NCI-H446 treated with DMSO at 0.1 percent for 48 hours (cell line): ENCODE measurements around the gene LLGL1.

Source experiments
- DNase-seq: peaks from one replicate; lab custom pipeline; 2025; lab: John Stamatoyannopoulos, UW

LLGL1 gene

DNA sequence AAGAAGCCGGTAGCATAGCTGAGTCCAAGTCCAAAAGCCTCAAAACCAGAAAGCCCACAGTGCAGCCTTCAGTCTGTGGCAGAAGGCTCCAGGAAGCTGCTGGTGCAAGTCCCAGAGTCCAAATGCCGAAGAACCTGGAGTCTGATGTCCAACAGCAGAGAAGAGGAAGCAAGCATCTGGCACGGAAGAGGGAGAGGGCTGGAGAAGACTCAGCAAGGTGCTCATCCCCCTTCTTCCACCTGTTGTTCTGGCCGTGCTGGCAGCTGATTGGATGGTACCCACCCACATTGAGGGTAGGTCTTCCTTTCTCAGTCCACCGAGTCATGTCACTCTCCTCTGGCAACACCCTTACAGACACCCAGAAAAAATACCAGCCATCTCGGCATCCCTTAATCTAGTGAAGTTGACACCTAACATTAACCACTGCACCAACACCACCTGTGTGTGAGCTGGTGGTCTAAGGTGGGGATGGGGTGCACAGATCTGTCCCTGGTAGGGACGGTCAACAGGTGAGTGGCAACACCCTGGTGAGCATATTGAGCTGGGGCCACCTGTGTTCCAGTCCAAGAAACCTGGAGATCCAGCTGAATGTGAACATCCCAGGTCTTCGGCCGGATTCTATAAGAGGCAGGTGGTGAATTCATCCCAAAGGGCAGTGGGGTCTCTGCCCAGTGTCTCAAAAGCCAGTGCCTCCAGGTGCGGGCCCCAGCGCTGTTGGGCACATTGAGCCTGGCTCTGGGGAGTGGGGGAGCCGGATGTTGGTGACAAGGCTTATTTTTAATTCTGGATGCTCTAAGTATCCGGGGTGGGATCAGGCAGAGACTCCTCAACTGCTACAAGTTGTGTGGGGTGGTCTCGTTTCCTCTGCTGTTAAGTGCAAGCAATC is 44.9 kb downstream of the LLGL1 start:
- DNase-seq: no peak

DNA sequence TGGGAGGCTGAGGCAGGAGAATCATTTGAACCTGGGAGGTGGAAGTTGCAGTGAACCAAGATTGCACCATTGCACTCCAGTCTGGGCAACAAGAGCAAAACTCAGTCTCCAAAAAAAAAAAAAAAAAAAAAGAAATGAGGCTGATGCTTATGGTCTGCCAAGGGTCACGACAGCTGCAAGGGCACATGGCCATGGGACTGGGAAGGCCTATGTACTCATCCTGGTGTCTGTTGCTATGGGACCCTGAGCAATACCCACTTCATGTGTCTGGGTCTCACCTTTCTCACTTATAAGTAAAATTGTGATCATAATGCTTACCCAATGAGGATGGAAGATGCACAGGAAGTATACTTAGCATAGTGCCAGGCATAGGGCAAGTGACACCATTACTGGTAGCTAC is 51.6 kb downstream of the LLGL1 start:
- DNase-seq: no peak

DNA sequence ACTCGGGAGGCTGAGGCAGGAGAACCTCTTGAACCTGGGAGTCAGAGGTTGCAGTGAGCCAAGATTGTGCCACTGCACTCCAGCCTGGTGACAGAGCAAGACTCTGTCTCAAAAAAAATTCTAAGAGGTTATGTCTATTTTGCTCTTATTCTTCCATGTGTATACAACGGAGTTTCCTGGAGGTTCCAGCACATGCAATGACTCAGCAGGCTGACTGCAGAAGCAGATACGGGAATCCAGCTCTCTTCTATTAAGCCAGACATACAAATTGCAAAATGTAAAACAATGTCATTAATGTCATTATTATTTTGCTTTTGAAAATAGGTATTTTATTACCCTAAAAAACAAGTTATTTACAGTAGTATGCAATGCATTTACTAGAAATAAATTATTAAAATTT is 53.4 kb downstream of the LLGL1 start:
- no peak for DNase-seq

DNA sequence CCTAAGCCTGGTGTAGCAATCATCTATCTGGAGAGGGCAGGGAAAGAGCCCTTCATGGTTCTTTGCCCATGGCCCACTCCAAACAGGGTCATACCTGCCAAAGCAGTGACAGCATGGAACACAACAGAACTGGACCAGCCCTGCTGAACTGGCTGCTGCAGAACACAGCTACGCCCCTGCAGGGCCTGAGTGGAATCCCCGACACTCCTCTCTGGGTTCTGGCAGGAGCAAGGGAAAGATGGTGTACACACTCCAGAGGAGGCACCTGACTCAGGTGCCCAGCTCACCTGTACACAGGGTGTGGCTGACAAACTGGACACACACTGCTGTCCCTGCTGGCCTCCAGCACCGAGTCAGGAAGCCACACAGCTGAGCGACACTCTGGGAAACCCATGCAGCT is 54.8 kb downstream of the LLGL1 start:
- DNase-seq: no peak

DNA sequence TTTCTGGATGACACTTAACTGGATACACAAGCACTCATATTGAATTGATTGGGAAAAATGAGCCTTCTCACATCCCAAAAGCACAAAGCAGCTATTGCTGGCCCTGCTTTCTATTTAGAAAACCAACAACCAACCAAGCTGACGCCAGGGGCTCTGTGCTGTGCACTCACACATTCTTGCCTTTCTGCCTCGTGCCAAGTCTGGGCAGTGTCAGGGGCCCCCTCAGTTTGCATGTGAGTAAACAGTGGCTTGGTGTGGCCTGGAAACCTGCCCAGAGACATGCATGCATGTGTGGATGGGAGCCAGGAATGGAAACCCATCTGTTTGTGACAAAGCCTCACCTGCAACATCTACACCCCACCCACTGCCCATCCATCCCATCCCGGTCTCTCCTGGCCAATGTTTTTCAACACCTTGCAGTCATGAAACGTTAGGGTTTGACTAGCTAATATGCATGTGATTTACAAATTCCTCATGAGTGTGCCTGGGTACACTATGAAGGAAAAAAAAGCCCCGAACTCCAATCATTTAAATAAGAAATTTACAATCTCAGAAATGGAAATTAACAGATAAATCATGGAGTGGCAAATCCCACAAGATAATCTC is 55.4 kb downstream of the LLGL1 start:
- DNase-seq: no peak

DNA sequence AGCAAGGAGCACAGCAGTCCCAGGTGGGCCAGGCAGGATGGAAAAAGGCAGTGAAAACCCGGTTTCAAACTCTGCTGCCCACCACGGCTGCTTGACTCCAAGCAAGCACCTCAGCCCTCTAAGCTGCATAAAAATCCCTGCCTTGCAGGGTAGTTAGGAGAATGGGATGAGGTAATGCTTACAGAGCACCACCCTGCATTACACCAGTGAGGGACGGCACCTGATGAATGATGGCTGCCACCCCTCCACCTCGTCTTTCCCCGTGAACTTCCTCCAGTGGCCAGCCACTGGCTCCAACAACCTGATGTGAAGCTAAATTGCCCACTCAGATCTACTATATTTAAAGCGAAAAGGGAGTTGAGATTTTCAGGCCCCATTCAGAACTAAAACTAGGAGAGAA is 56.4 kb downstream of the LLGL1 start:
- no peak for DNase-seq

DNA sequence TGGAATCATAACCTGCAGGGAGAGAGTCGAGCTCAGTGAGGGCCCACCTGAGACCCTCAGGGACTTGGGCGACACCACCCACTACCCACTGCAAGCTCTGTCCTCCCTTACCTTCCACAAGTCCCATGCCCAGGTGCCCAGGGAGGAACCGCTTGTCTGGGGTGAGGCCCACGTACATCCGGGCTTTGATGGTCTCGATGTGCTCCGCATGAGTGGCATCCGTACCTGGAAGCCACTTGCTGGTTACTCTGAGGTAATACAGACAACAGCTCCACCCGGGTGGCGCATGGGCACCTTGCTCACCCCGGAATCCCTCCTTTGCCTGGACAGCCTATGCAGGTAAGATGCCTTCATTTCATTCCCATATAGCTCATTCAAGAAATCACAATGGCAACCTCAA is 59.9 kb downstream of the LLGL1 start:
- DNase-seq: no peak

DNA sequence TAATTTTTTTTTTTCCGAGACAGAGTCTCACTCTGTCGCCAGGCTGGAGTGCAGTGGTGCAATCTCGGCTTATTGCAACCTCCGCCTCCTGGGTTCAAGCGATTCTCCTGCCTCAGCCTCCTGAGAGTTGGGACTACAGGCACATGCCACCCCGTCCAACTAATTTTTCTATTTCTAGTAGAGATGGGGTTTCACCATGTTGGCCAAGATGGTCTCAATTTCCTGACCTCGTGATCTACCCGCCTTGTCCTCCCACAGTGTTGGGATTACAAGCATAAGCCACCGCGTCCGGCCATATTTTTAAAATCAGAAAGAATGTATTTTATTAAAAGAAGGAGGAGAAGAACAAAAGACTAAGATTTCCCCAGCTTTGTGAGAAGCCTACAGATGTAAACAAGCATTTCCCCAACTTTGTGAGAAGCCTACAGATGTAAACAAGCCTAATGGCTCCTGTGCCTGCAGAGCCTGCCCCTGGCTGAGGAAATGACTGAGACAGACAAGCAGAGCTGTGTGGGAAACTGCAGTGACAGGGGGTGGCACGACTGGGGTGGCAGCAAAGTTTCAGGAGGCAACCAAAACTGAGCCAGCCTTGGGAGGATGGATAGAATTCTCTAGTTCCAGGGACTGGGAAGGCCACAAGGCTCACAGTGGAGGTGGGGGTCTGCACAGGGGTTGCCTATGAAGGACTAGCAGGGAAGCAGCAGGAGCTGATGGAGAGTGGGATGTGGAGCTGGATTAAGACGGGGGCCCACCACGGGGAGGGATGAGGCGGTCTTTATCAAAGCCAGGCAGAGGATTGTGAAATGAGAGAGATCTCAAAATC is 66.5 kb downstream of the LLGL1 start:
- DNase-seq: no peak
